Peyer's patch (tissue), 4 donors: ENCODE results near the gene CTSA.

Experiments
- CTCF ChIP-seq, 6 experiments: fragments of 450-650 bp in 4 of 6; fragments of 200-600 bp in 2 of 6; sonication (generic) in 1 of 6; IDR thresholded peaks; one replicate each; pipeline ENCODE4 v1.5.1; 2017 to 2019; ENCODE audit warnings: antibody characterized with exemption in 6 of 6, mild to moderate bottlenecking in 3 of 6, moderate library complexity in 1 of 6
- POLR2A ChIP-seq, 2 donors: fragments of 450-650 bp; IDR thresholded peaks; one replicate each; pipeline ENCODE4 v1.5.1; 2017; ENCODE audit warnings: antibody characterized with exemption in 2 of 2, mild to moderate bottlenecking in 2 of 2, moderate library complexity in 2 of 2

GRCh38 chr20:45850238-45850637 lies 40.9 kb upstream of the CTSA start:
- TF ChIP-seq CTCF (IDR thresholded peaks at IDR 0.05) (no peak), POLR2A (IDR thresholded peaks at IDR 0.05) (no peak)
